HG03342 (cell line): Measurements from ENCODE around the gene STXBP1.
A peak's percentile ranks its signal among the peaks of the same experiment; 100 is the strongest.

Experiments used
- ATAC-seq: cut with Tn5 transposase; IDR thresholded peaks from one replicate; pipeline ENCODE4 v1.9.1; 2021; ENCODE audit warnings: mild to moderate bottlenecking, moderate library complexity; ENCODE audit not compliant: unreplicated experiment

STXBP1 gene

GRCh38 chr9:127689329-127690000, 77.4 kb downstream of the STXBP1 start:
- ATAC-seq: no peak

- ATAC-seq: no peak
Observed at GRCh38 chr9:127690735-127691134, 78.7 kb downstream of the STXBP1 start.

DNA sequence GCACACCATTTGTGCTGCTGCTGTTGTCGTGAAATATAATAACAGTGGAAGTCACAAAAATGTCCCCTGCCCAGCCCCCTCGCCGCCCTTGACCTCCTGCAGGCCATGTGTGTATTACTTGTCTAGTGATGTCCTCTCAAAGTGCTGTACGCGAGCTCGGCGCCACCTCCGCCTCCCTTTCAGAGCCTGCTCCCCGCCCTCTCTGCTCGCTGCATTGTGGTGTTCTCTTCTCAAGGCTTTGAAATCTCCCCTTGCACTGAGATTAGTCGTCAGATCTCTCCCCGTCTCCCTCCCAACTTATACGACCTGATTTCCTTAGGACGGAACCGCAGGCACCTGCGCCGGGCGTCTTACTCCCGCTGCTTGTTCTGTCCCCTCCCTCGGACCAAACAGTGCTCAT, 80.0 kb downstream of the STXBP1 start:
- ATAC-seq: no peak

DNA sequence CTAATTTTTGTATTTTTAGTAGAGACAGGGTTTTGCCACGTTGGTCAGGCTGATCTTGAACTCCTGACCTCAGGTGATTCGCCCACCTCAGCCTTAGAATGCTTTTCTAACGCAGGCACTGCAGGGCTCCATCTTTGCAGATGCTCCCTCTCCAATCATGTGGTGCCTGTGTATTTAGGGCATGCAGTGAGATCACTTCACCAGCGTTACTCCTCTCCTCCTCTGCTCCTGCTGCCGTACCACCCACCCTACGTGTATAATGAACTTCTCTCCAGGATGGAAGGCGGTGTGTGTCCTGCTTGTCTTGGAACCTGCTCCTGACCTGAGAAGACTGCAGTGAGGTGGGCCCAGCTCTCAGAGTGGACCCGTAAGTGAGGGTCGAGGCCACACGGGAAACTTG, 81.1 kb downstream of the STXBP1 start:
- no peak for ATAC-seq

DNA sequence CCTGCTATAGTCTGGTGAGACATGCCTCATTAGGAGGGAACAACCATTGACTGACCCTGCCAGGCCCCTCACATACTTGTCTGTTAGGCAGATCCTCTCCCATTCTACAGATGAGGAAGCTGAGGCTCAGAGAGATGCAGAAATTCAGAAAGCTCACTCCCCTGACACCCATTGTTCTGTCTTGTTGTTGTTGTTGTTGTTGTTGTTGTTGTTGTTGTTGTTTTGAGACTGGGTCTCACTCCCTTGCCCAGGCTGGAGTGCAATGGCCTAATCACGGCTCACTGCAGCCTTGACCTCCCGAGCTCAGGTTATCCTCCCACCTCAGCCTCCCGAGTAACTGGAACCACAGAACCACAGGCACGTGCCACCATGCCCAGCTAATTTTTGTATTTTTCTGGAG, 81.6 kb downstream of the STXBP1 start:
- ATAC-seq: no peak

DNA sequence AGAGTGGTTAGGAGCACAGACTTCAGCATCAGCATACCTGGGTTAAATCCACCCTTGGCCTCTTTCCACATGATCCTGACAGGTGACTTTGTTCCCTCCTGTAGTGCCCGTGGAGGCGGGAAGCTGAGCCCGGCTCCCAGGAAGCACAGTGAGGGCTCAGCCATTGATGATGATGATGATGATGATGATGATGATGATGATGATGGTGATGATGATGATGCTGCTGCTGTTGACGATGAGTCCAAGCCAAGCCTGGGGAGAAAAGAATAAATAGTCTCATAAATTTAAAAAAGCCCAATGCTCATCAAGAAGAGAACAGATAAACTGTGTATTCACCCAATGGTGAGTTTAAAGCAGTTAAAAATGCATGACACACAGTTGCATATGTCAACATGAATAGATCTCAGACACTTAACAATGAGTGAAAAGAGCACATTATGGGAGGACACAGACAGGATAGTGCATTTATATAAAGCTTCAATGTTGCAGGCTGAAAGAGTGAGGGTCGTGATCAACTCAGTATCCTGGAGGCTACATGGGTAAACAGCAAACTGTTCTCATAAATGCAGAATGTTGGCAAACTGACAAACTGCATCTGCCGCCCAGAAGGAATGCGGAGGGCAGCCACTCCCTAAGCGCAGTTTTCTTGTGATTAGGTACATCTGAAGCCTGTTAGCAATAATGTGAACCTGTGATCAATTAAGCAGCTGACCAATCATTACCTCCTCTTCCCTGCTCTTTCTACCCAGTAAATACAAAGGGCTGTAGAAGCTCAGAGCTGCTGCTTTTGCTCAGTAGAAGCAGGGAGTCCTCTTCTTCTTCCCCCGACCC, 83.0 kb downstream of the STXBP1 start:
- no peak for ATAC-seq

DNA sequence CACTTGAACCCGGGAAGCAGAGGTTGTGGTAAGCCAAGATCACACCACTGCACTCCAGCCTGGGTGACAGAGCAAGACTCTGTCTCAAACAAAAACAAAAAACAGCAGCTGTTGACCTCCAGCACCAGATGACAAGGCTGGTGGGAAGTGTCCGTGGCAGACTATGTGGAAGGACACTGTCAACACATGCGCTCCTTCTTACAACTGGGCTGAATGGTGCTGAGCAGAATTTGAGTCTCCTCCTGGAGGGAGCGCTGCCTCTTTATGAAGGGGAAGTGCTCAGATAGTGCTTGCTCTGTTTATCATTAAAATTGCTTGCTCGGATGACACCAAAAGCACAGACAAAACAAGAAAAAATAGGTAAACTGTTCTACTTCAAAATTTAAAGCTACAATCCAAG, 85.5 kb downstream of the STXBP1 start:
- no peak for ATAC-seq

DNA sequence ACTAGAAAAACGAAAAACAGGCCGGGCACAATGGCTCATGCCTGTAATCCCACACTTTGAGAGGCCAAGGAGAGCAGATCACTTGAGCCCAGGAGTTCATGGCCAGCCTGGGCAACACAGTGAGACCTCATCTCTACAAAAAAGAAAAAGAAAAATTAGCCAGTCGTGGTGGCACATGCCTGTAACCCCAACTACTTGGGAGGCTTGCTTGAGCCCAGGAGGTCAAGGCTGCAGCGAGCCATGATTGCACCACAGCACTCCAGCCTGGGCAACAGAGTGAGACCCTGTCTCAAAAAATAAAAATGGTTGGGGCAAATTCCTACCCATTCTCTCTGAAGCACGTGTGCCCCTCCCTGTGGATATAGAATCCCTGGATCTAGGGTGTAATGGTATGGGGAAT, 86.3 kb downstream of the STXBP1 start:
- ATAC-seq: no peak

GRCh38 chr9:127698985-127699670, 87.1 kb downstream of the STXBP1 start:
- peak; percentile 89 for ATAC-seq

DNA sequence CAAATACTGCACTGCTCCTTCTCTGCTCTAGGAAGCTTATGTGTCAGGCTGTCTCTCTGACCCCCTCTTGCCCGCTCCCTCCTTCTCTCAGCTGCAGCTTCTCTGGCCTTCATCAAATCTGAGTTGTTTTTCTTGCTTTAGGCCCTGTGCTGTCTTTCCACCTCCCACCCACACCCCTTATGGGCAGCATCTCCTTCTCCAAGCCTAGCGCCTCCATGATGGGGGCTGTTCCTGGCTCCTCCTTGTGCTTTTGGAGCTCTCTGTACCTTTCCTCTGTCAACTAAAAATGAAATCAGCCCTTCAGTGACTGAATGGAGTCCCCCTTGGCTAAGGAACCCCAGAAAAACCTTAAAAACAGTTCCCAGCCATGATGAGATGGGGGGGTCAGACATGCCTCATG, 88.1 kb downstream of the STXBP1 start:
- ATAC-seq: no peak

DNA sequence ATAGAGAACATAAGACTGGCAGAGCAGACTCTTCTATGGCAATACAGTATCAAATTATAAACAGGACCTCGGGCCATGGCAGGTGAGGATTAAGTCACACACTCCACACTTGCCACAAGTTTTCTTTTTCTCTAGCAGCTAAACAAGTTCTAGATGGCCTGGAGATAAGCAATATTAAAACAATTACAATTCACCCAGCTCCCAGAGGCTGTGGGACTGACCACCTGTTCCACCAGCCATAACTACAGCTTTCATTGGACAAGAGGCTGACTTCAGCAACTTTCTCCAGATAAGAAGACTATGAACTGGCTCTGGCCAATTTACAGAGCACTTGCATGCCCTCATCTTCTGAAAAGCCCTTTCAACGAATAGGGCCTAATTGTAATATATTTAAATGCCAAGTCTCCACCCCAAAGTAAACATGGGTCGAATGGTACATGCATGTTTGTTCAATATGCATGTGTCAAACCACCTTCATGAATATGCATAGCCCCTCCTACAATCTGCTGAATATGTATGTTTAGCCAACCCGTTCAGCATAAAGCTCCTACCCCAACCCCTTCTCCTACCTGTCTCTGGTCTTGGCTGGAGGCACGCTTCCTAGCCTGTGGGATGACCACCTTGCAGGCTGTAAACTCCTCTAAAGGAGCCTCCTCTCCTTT, 88.6 kb downstream of the STXBP1 start:
- no peak for ATAC-seq

- ATAC-seq: no peak
Observed at GRCh38 chr9:127703289-127703946, 91.3 kb downstream of the STXBP1 start.

- ATAC-seq: no peak
Observed at GRCh38 chr9:127705577-127706379, 93.7 kb downstream of the STXBP1 start.

- no peak for ATAC-seq
Observed at GRCh38 chr9:127706836-127707241, 94.8 kb downstream of the STXBP1 start, which contains the start of gene CFAP157. Gene CFAP157 (plus strand): TSS chr9:127706988. CDS start chr9:127707032, 44 bp downstream.

GRCh38 chr9:127707766-127708165, 95.7 kb downstream of the STXBP1 start:
- ATAC-seq: no peak

DNA sequence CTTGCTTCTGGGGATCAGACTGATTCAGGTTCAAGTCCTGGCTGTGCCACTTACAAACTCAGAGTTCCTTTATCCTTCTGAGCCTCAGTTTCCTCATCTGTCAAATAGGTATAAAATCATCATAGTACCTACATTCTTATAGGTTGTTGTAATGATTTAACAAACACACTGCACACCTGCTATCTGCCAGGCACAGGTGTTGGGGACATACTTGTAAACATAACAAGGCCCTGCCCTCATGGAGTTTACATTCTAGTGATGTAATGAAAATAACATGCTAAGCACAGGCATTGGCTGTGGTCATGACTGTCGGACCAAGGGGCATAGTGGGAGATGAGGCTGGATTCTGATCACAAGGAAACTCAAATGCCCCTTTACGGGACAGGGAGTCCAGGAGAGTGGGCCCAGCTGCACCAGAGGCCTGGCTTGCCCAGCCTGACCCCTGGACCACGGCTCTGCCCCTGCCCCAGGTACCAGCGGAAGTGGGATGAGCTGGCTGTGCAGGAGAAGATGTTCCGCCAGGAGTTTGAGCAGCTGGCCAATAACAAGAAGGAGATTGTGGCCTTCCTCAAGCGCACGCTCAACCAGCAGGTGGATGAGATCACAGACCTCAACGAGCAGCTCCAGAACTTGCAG, 97.0 kb downstream of the STXBP1 start:
- no peak for ATAC-seq

GRCh38 chr9:127710204-127710783, 98.2 kb downstream of the STXBP1 start:
- no peak for ATAC-seq

GRCh38 chr9:127711226-127711701, 99.2 kb downstream of the STXBP1 start:
- ATAC-seq: no peak

- ATAC-seq: no peak
Observed at GRCh38 chr9:127711831-127712274, 99.8 kb downstream of the STXBP1 start.
